Measurements from ENCODE around the gene PTOV1. TPM values are rescaled to one million over a fixed set of nuclear protein-coding genes. Genes with fewer than 3 reads are reported as not detected.

PTOV1 gene
- total and polyA plus RNA-seq, 2 donors (not counting 1 experiment from before 2014, with no cell fraction given): 144 to 230 TPM

- Histone ChIP-seq H3K27ac (ENCODE audit: low read length in 2 of 2) (peak overlapping the region; percentile 63 to 66), H3K36me3 (replicated peaks in 1 of 2; ENCODE audit: control extremely low read depth in 1 of 2, control insufficient read depth in 1 of 2, extremely low read depth in 1 of 2, insufficient read depth in 2 of 2, low read length in 1 of 2) (peaks cover 0 to 7% of the 10 kb centered on the region in 2 experiments), H2AFZ (ENCODE audit: insufficient read depth, low read depth, low read length, poor library complexity, severe bottlenecking) (peak overlapping the region; percentile 85), H3K4me2 (replicated peaks; ENCODE audit: low read depth, low read length, poor library complexity, severe bottlenecking) (peak overlapping the region; percentile 80), H3K9ac (ENCODE audit: low read length) (peak overlapping the region; percentile 83), H3K4me1 (ENCODE audit: control insufficient read depth in 2 of 2, insufficient read depth in 2 of 2, low read length in 2 of 2) (peaks cover 30 to 46% of the 10 kb centered on the region in 2 donors), H3K79me2 (ENCODE audit: control insufficient read depth, insufficient read depth, low read length) (peaks cover 3% of the 10 kb centered on the region), H3K4me3 (ENCODE audit: control extremely low read depth in 1 of 5, extremely low read depth in 1 of 5, insufficient read depth in 1 of 5, low read depth in 2 of 5, low read length in 4 of 5) (peak overlapping the region; percentile 28 to 87 (median 79)), H4K20me1 (ENCODE audit: control insufficient read depth, insufficient read depth, low read length, poor library complexity, severe bottlenecking) (no peaks in the 10 kb centered on the region), H3K9me3 (ENCODE audit: control extremely low read depth in 1 of 3, control insufficient read depth in 2 of 3, insufficient read depth in 1 of 3, low read length in 2 of 3) (no peaks in the 10 kb centered on the region), H3K27me3 (replicated peaks in 1 of 4; ENCODE audit: control extremely low read depth in 1 of 4, control insufficient read depth in 3 of 4, insufficient read depth in 4 of 4, low read length in 3 of 4) (no peaks in the 10 kb centered on the region)
- ATAC-seq (ENCODE audit: low read depth) (peak; percentile 56), DNase-seq (peak; percentile 92)
- POLR2A ChIA-PET: interaction anchor here (0.6 to 1.6 kb wide), 6 partner anchors 24 to 273 kb away, joined by 3 to 8 read pairs (median 4); partner anchors contain the start of genes AKT1S1 and TBC1D17
- H3K27me3 Mint-ChIP-seq: no peaks in the 10 kb centered on the region
- intact Hi-C loops (cut with micrococcal nuclease): loop anchor here (1.0 to 5.0 kb wide), 3 partner anchors 9 to 681 kb away; no protein-coding TSS in a partner anchor
- peak overlapping the region; percentile 96 for H3K4me3 Mint-ChIP-seq
- CTCF ChIA-PET: no interaction called here
- H3K9me3 Mint-ChIP-seq (ENCODE audit: insufficient read depth): no peaks in the 10 kb centered on the region
- peaks cover 49% of the 10 kb centered on the region for H3K4me1 Mint-ChIP-seq
- TF ChIP-seq EZH2 (IDR thresholded peaks at IDR 0.05; ENCODE audit: borderline replicate concordance, insufficient read depth, low read depth, low read length, poor library complexity, severe bottlenecking): no peak
- TF ChIP-seq CTCF (IDR thresholded peaks at IDR 0.05): no peak
- 7% methylated on average over 30 of the region's 31 CpGs for WGBS (ENCODE audit: insufficient coverage)
- H3K27ac Mint-ChIP-seq: peak overlapping the region; percentile 92
These were observed 42.2 kb upstream of the PTOV1 start for GRCh38 chr19:49808711-49809159.
